Measurements from ENCODE around the gene INTS4. TPM values are rescaled to one million over a fixed set of nuclear protein-coding genes. Genes with fewer than 3 reads are reported as not detected.
A peak's percentile ranks its signal among the peaks of the same experiment; 100 is the strongest.
"Not testable (repeated sequence)": the region's sequence is repeated elsewhere in the genome, so short reads cannot be mapped to it uniquely, and the experiment has no call there.

Gene INTS4
- total RNA-seq, 2 experiments from 2014 or later = 50.6 to 57.0 TPM

DNA sequence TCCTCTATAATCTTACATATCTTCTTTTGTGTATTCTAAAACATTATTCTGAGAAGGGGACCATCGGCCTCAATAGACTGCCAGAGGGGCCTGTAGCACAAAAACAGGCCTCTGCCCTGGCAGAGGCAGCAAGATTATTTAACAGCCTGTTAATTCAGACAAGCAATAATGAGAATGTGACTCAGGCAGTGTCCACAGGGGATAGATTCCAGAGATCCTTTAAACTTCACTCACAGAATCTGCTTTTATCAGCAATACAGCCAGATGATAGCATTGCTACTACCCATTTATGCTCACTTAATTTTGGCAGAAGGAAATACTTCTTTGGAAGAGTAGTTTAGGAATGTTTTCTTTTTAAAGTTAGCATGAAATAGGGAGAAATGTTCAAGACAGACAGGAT, 128.7 kb downstream of the INTS4 start:
- TF ChIP-seq, protein P1, sequence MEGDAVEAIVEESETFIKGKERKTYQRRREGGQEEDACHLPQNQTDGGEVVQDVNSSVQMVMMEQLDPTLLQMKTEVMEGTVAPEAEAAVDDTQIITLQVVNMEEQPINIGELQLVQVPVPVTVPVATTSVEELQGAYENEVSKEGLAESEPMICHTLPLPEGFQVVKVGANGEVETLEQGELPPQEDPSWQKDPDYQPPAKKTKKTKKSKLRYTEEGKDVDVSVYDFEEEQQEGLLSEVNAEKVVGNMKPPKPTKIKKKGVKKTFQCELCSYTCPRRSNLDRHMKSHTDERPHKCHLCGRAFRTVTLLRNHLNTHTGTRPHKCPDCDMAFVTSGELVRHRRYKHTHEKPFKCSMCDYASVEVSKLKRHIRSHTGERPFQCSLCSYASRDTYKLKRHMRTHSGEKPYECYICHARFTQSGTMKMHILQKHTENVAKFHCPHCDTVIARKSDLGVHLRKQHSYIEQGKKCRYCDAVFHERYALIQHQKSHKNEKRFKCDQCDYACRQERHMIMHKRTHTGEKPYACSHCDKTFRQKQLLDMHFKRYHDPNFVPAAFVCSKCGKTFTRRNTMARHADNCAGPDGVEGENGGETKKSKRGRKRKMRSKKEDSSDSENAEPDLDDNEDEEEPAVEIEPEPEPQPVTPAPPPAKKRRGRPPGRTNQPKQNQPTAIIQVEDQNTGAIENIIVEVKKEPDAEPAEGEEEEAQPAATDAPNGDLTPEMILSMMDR (conservative IDR thresholded peaks at IDR 0.05; ENCODE audit: low read length) = no peak
- no peak for TF ChIP-seq EZH2phosphoT487 (IDR thresholded peaks at IDR 0.05; ENCODE audit: borderline replicate concordance, low read depth, low read length)
- no peak overlapping the region for H3K4me3 ChIP-seq (ENCODE audit: low read depth, low read length, poor library complexity, severe bottlenecking)
- no peaks in the 10 kb centered on the region for H4K20me1 ChIP-seq (ENCODE audit: insufficient read depth, low read length)
- H2AFZ ChIP-seq (ENCODE audit: low read length) = no peak overlapping the region
- H3K27ac ChIP-seq (ENCODE audit: low read depth, low read length, poor library complexity, severe bottlenecking) = no peak overlapping the region
- POLR2A ChIA-PET = no interaction called here
- H3K4me2 ChIP-seq (ENCODE audit: low read length) = no peak overlapping the region
- H3K79me2 ChIP-seq (ENCODE audit: insufficient read depth, low read depth, low read length) = no peaks in the 10 kb centered on the region
- H3K36me3 ChIP-seq (ENCODE audit: insufficient read depth, low read length) = peaks cover 16% of the 10 kb centered on the region
- CTCF ChIA-PET (ENCODE audit: unreplicated experiment) = no interaction called here
- intact Hi-C loops (cut with micrococcal nuclease; ENCODE audit: unreplicated experiment) = no loop called here
- no TSS peak for BruUV-seq (replicated peaks)
- DNase-seq (ENCODE audit: low spot score) = no peak
- H3K4me1 ChIP-seq (ENCODE audit: insufficient read depth, low read length, poor library complexity, severe bottlenecking) = no peaks in the 10 kb centered on the region
- H3K9me3 ChIP-seq (ENCODE audit: low read length) = no peaks in the 10 kb centered on the region
- no peaks in the 10 kb centered on the region for H3K9me2 ChIP-seq (ENCODE audit: insufficient read depth, low read length)

DNA sequence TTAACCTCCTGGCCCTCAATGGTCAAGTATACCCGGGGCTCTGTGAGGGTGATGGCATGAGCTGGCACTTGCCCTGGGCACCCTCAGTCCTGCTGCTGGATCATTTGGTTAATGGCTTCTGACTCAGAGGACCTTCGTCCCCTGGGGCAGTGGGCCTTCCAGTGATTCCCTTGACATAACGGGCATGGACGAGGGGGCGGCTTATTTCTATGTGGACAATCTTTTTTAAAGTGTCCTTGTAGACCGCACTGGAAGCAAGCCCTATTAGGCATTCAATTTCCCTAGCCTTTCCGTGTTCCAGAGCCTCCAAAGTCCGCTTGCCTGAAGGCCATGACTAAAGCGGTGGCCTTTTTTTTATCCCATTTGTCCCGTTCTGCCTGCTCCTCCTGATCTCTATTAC, 133.0 kb downstream of the INTS4 start:
- H3K27ac ChIP-seq (ENCODE audit: low read depth, low read length, poor library complexity, severe bottlenecking); H4K20me1 ChIP-seq (ENCODE audit: insufficient read depth, low read length); H3K4me3 ChIP-seq (ENCODE audit: low read depth, low read length, poor library complexity, severe bottlenecking); H3K4me2 ChIP-seq (ENCODE audit: low read length); H3K9me3 ChIP-seq (ENCODE audit: low read length); DNase-seq (ENCODE audit: low spot score); BruUV-seq (replicated peaks); H3K79me2 ChIP-seq (ENCODE audit: insufficient read depth, low read depth, low read length); H3K4me1 ChIP-seq (ENCODE audit: insufficient read depth, low read length, poor library complexity, severe bottlenecking); H3K9me2 ChIP-seq (ENCODE audit: insufficient read depth, low read length); CTCF ChIA-PET (ENCODE audit: unreplicated experiment); intact Hi-C loops (cut with micrococcal nuclease; ENCODE audit: unreplicated experiment); H2AFZ ChIP-seq (ENCODE audit: low read length); H3K36me3 ChIP-seq (ENCODE audit: insufficient read depth, low read length); POLR2A ChIA-PET: not testable (repeated sequence)

DNA sequence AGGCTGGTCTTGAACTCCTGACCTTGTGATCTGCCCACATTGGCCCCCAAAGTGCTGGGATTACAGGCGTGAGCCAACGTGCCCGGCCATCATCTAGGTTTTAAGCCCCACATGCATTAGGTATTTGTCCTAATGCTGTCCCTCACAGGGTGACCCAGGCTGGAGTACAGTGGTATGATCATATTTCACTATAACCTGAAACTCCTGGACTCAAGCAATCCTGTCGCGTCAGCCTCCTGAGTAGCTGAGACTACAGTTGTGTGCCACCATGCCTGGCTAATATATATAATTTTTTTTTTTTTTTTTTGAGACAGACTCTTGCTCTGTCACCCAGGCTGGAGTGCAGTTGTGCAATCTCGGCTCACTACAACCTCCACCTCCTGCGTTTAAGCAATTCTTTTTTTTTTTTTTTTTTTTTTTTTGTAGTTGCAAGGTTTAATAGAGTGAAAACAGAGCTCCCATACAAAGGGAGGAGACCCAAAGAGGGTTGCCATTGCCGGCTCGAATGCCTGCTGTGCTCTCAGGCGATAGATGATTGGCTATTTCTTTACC, 136.5 kb downstream of the INTS4 start:
- H4K20me1 ChIP-seq (ENCODE audit: insufficient read depth, low read length); H2AFZ ChIP-seq (ENCODE audit: low read length); H3K36me3 ChIP-seq (ENCODE audit: insufficient read depth, low read length); H3K4me1 ChIP-seq (ENCODE audit: insufficient read depth, low read length, poor library complexity, severe bottlenecking); H3K4me3 ChIP-seq (ENCODE audit: low read depth, low read length, poor library complexity, severe bottlenecking); BruUV-seq (replicated peaks); H3K9me2 ChIP-seq (ENCODE audit: insufficient read depth, low read length); H3K79me2 ChIP-seq (ENCODE audit: insufficient read depth, low read depth, low read length); DNase-seq (ENCODE audit: low spot score); CTCF ChIA-PET (ENCODE audit: unreplicated experiment); H3K4me2 ChIP-seq (ENCODE audit: low read length); H3K27ac ChIP-seq (ENCODE audit: low read depth, low read length, poor library complexity, severe bottlenecking); intact Hi-C loops (cut with micrococcal nuclease; ENCODE audit: unreplicated experiment): not testable (repeated sequence)
- POLR2A ChIA-PET = interaction anchor here (0.7 to 0.9 kb wide), 3 partner anchors 104 to 194 kb away, joined by 3 read pairs; no protein-coding TSS in a partner anchor
- peaks cover 10% of the 10 kb centered on the region for H3K9me3 ChIP-seq (ENCODE audit: low read length)

DNA sequence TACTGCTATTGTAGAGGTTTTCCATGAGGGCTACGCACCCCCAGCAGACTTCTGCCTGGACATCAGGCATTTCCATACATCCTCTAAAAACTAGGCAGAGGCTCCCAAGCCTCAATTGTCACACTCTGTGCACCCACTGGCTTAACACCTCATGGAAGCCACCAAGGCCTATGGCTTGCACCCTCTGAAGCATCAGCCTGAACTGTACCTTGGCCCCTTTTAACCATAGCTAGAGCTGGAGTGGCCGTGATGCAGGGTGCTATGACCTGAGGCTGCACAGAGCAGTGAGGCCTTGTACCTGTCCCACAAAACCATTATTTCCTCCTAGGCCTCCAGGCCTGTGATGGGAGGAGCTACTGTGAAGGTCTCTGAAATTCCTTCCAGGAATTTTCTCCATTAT, 139.6 kb downstream of the INTS4 start:
- H3K4me1 ChIP-seq (ENCODE audit: insufficient read depth, low read length, poor library complexity, severe bottlenecking) = no peaks in the 10 kb centered on the region
- POLR2A ChIA-PET = no interaction called here
- H3K4me2 ChIP-seq (ENCODE audit: low read length) = no peak overlapping the region
- H3K4me3 ChIP-seq (ENCODE audit: low read depth, low read length, poor library complexity, severe bottlenecking) = no peak overlapping the region
- BruUV-seq (replicated peaks) = no TSS peak
- H3K9me2 ChIP-seq (ENCODE audit: insufficient read depth, low read length) = no peaks in the 10 kb centered on the region
- H2AFZ ChIP-seq (ENCODE audit: low read length) = no peak overlapping the region
- H3K9me3 ChIP-seq (ENCODE audit: low read length) = peaks cover 10% of the 10 kb centered on the region
- H4K20me1 ChIP-seq (ENCODE audit: insufficient read depth, low read length) = no peaks in the 10 kb centered on the region
- DNase-seq (ENCODE audit: low spot score) = peak; percentile 8
- no peak for TF ChIP-seq EZH2phosphoT487 (IDR thresholded peaks at IDR 0.05; ENCODE audit: borderline replicate concordance, low read depth, low read length)
- H3K27ac ChIP-seq (ENCODE audit: low read depth, low read length, poor library complexity, severe bottlenecking) = no peak overlapping the region
- H3K36me3 ChIP-seq (ENCODE audit: insufficient read depth, low read length) = peaks cover 10% of the 10 kb centered on the region
- H3K79me2 ChIP-seq (ENCODE audit: insufficient read depth, low read depth, low read length) = no peaks in the 10 kb centered on the region
- CTCF ChIA-PET (ENCODE audit: unreplicated experiment) = no interaction called here
- intact Hi-C loops (cut with micrococcal nuclease; ENCODE audit: unreplicated experiment) = no loop called here
